Activated T-cell treated with anti-CD3 and anti-CD28 coated beads for 4 hours (primary cell): ENCODE results near the gene CAMK2B.

ENCODE experiments used
- DNase-seq: peaks from one replicate; pipeline ENCODE4 v3.0.0-alpha.2; 2020

Gene CAMK2B

DNA sequence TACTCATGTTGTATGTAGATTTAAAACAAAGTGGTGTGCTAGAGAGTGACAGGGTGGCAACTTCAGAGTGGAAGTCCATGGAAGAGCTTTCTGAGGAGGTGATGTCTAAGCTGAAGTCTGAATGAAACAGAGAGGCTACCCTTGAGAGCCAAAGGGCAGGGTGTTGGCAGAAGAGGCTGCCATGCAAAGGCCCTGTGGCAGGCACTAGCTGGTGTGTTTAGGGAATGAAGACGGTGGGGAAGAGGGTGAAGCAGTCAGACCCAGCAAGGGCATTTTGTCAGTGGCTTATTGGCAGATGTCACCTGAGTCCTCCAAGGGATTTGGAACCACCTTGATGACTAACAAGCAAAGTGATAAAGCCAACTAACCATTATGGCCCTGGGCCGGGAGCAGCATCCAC lies 3.7 kb upstream of the CAMK2B start:
- DNase-seq = no peak

- no peak for DNase-seq
Measured at GRCh38 chr7:44327981-44328380, 2.6 kb upstream of the CAMK2B start.

- no peak for DNase-seq
Measured at GRCh38 chr7:44326261-44327125, 1.1 kb upstream of the CAMK2B start.

DNA sequence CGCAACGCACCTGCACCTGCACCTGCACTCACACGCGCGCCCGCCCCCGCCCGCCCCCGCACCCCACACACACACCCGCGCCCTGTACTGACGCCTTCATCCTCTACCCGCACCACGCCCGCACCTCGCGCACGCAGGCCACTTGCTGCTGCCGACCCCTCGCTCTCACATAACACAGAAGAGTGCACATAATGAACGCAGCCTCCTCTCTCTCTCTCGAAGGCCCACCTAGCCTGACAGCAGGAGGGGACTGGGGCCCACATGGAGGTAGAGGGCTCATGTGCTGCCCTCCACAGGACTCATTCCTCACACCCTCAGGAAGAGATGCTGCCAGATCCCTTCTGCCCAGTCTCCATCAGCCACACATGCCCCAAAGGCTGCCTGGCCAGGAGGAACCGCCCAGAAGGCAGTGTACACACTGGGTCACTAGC lies 432 bp upstream of the CAMK2B start:
- no peak for DNase-seq

GRCh38 chr7:44324481-44325200 lies 753 bp downstream of the CAMK2B start:
- DNase-seq = no peak

GRCh38 chr7:44324204-44324480 lies 1.3 kb downstream of the CAMK2B start:
- DNase-seq = no peak

GRCh38 chr7:44323381-44324203 lies 1.8 kb downstream of the CAMK2B start:
- no peak for DNase-seq

- DNase-seq = no peak
Measured at GRCh38 chr7:44322631-44323363, 2.6 kb downstream of the CAMK2B start.

- DNase-seq = no peak
Measured at GRCh38 chr7:44321796-44322195, 3.6 kb downstream of the CAMK2B start.

DNA sequence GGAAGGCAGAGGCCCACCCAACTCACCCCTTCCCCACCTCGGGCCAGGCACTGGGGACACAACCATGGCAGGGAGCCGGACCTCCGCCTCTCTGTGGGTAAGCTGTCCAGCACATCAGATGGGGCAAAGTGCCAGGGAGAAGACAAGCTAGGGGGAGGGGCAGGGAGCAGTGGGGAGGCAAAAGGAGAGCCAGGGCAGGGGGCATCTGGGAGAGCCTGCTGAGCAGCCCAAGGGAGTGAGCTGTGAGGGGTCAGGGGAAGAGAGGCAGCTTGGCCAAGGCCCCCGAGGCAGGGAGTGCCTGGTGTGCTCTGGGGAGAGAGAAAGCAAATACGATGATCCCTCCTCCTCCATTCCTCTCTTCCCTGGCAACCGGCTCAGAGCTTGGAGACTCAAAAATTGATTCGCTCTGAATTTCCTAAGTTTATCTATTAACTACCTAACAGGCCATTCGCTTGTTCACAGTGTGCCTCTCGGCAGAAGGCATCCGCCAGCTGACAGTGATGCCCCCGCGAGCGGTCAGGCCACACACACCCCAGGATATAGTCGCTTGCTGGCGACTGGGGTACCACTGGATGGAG lies 4.5 kb downstream of the CAMK2B start:
- DNase-seq = no peak

DNA sequence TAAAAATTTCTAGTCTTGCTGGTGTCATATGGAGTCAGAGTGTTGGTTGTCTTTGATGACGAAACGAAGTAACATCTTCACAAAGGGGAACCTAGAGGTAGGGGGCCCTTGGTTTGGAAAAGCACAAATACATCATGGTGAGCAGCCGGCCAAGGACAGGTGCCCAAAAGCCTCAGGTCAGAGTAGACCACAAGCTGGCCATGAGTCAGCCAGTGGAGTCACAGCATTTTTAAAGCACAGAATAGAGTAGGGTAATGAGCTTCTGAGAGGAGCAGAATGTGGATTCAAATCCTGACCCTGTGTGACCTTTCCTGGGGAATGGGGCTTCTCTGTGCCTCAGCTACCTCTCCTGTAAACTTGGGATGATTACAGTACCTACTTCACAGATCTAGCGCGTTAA lies 5.3 kb downstream of the CAMK2B start:
- no peak for DNase-seq

- DNase-seq = no peak
Measured at GRCh38 chr7:44318332-44318731, 7.1 kb downstream of the CAMK2B start.

DNA sequence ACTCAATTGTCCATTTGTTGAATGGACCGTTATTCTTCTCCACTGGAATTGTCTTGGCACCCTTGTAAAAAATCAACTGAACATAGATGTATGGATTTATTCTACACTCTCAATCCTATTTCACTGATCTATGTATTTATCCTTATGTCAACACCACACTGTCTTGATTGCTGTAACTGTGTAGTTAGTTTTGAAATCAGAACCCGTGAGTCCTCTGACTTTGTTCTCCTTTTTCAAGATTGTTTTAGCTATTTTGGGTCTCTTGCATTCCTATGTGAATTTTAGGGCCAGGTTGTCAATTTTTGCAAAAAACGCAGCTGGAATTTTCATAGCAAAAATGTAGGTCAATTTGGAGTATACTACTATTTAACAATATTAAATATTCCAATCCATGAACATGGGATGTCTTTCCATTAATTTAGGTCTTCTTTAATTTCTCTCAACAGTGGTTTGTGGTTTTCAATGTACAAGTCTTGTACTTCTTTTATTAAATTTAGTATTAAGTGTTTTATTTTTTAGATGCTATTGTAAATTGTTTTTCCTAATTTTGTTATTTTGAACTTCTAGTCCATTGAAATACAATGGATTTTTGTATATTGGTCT lies 10.0 kb downstream of the CAMK2B start:
- DNase-seq = no peak

GRCh38 chr7:44313621-44314031 lies 11.8 kb downstream of the CAMK2B start:
- no peak for DNase-seq

DNA sequence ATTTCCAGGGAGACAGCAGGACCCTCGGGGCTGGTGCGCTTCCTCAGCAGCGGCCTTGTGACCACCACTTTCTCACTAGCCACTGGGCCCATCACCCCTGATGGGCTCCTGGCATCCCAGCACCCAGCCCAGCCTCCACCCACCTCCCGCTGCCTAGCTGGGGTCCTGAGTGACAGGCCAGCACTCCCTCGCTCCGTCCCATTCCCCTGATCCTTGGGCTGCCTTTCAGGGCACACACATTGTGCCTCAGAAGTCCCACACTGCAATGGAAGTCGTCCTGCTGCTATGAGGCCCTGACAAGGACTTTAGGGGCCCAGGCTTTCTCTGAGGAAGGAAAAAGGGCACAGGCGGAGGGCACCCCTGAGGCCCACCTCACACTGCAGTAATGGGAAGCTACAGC lies 12.4 kb downstream of the CAMK2B start:
- no peak for DNase-seq

DNA sequence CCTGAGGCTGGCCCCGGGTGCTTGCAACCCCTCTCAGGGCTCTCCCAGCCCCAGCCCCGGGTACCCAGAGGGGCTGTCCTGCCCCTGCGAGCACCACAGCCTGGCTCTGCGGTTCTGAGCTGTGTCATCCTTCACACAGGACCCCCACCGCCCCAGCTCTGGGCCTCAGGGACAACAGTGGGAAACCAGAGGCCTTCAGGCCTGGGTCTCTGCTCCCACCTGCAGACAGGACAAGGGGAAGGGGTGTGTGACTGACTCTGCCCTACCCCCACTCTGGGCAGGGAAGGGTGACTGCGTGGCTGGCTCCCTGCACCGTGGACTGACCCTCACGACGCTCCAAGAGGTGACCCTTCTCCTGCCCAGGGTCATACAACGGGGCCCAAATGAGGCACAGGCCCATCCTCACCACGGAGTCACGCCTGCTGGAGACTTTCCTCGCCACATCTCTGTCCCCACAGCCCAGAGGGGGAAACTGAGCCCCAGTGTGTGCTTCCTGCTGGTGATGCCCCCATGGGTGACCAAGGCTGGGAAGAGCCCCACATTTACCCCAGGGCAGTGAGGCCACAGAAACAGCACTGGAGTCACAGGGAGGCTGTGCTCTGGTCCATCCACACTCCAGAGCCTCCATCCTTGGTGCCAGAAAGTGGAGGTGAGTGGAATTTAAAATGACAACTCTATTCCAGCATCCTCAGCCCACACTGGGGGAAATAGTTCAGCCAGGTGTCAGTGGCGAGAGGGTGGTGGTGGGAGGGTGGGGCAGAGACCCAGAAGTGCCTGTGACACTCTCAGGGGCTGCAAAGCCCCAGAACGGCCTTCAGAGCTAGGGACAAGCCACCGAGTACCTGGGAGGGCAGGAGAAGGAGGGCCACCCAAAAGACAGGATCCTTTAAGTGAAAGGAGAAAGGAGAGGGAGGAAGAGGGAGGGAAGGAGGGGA lies 13.6 kb downstream of the CAMK2B start:
- DNase-seq = no peak

DNA sequence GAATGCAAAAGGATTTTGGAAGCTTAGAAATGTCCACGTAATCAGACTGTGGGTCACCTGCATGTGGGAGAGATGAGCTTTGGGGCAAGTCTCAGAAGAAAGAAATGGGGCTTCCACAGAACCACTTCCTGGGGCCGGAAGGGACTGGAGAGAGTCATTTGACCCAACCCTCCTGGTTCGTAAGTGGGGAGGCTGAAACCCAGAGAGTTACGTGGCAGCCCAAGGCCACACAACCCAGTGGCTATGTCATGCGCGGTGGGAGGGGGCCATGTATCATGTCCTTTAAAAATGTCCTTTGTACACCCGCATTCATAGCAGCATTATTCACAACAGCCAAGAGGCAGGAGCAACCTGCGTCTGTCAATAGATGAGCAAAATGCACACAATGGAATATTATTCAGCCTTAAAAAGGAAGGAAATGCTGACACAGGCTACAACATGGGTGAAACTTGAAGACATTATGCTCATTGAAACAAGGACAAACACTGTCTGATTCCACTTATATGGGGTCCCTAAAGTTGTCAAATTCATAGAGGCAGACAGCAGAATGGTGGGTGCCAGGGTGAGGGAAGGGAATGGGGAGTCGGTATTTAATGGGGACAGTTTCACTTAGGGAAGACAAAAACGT lies 15.1 kb downstream of the CAMK2B start:
- DNase-seq = no peak

GRCh38 chr7:44309271-44310091 lies 15.9 kb downstream of the CAMK2B start:
- DNase-seq = no peak

- no peak for DNase-seq
Measured at GRCh38 chr7:44308596-44309270, 16.7 kb downstream of the CAMK2B start.
